ENCODE data around the gene SLC9A4.
A peak's percentile ranks its signal among the peaks of the same experiment; 100 is the strongest.

SLC9A4 gene

DNA sequence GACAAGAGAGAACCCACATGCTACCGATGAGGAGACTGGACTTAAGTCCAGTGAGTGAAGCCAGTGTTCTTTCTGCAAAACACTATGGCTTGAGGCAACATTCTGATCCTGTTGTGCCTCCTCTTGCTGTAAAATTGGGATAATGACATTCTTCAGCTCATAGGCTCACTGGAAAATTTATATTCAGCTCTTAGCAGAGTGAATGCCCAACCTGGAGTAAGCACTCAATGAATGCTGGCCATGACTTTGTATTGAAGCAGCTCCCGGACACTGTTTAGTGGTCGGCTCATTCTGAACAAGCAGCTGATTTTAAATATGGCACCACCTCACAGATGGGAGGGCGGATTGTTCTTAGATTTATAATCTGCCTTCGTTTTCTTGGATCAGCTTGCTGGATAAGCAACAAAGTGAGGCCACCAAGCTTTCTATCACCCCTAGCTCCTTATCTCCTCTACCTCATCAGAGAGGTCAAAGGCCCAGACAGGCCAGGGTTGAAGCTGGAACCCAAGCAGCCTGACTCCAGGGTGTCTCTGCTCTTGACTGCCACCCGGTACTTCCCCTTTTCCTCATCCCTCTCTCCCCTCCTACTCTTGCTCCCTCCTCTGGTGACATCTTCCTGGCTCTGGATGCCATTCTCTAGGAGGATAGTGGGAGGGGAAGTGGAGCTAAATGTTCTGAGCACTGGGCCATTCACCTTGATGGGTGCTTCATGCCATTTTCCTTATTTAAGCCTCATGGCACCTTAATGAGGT lies 11.5 kb downstream of the SLC9A4 start:
- TF ChIP-seq, protein P1, sequence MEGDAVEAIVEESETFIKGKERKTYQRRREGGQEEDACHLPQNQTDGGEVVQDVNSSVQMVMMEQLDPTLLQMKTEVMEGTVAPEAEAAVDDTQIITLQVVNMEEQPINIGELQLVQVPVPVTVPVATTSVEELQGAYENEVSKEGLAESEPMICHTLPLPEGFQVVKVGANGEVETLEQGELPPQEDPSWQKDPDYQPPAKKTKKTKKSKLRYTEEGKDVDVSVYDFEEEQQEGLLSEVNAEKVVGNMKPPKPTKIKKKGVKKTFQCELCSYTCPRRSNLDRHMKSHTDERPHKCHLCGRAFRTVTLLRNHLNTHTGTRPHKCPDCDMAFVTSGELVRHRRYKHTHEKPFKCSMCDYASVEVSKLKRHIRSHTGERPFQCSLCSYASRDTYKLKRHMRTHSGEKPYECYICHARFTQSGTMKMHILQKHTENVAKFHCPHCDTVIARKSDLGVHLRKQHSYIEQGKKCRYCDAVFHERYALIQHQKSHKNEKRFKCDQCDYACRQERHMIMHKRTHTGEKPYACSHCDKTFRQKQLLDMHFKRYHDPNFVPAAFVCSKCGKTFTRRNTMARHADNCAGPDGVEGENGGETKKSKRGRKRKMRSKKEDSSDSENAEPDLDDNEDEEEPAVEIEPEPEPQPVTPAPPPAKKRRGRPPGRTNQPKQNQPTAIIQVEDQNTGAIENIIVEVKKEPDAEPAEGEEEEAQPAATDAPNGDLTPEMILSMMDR (IDR thresholded peaks at IDR 0.05; ENCODE audit: control insufficient read depth, extremely low read depth, insufficient read depth): no peak

DNA sequence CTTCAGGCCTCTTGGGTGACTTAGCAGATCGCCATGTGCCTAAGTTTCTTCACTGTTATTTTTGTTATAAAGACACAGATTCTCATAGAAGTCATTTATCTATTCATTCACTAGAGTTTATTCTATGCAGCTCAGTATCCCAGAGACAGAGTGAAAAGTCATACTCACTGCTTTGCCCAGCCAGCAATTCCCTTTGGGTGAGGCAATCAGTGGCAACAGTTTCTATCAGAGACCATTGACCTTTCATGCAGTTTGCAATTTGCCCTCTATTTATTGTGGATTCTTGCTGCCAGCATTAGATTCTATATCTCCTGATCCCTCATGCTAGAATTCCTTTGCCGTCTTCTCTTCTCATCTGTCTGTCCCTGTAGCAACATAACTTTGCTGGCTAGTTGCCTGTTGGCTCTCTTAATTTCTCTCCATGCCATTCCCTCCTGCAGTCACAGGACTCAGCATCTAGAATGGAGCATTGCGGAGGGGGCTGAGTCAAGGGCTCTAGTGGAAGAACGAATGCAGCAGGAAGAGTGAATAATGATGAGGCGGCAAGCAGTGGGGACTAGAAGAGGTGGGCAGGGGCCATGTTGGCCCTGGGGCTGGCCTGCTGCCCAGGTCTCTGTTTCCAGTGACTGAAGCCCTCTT lies 12.2 kb downstream of the SLC9A4 start:
- DNase-seq (ENCODE audit: low read depth): no peak
- TF ChIP-seq, protein P1 (IDR thresholded peaks at IDR 0.05; ENCODE audit: control insufficient read depth, extremely low read depth, insufficient read depth): no peak
- no peak overlapping the region for H3K4me3 ChIP-seq (ENCODE audit: low read depth, low read length)

More for the DNA sequence above, 11.5 kb downstream of the SLC9A4 start:
- DNase-seq (ENCODE audit: low read depth): no peak
- no peak overlapping the region for H3K4me3 ChIP-seq (ENCODE audit: low read depth, low read length)

DNA sequence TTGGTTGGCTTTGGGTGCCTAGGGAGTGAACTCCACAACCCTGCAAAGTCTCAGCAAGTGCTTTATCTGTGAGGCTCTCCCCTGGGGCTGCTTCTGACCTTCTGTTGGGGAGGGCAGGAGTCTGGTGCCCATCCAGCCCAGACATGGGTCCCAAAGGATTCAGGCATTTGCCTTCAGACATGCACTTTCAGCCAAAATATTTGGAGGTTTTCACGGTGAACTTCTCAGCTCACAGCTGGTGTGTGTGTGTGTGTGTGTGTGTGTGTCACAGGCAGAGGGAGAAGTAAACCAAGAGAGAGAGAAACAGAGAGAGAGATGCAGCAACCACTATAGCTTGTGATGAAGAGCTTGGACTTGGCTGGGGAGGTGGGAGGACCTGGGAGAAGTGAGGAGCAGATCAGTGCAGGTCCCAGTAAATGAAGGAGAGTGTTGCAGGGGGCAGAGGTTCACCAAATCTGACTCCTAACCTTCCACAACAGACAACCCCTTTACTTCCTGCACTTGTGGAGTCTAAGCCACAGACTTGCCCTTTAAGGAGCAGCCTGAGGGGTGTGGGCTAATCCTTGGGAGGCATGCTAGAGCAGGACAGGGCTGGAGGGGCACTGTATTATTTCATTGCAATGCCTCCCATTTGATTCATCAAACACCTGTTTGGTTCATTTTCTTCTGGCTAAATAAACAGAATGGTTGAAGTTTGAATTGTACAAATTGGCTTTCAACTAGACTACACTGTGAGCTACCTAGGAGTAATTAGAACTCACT lies 14.1 kb downstream of the SLC9A4 start:
- H3K4me3 ChIP-seq (ENCODE audit: low read depth, low read length): no peak overlapping the region
- TF ChIP-seq, protein P1 (IDR thresholded peaks at IDR 0.05; ENCODE audit: control insufficient read depth, extremely low read depth, insufficient read depth): no peak
- DNase-seq (ENCODE audit: low read depth): no peak

DNA sequence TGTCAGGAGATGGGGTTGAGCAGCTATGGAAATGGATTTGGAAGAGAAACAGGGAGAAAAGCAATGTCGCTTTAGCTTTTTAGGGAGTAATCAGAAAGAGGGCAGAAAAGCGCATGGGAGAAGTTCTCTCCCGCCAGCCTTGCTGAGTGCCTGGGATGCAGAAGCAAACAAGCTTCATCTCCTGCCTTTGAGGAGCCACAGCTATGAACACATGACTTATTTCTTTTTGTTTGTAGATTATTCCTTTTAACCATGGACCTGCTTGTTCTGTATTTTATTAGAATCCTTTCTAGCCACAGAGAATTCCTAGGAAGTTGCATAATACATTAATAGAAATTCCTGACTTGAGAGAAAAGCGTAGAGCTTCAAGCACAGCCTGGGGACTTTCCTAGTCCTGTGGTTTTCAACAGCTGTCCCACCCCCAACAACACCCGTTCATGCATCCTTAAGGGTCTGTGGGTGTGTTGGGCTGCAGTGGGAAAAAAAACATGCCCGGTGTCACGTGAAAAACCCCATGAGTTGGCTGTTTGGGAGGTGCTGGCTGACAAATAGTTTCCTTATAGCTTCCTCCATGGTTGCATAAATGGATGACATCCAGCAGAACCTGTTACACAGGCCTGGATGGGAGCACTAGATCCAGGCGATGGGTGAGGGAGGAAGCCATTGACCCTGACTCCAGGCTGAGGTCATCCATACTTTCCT lies 14.9 kb downstream of the SLC9A4 start:
- peak; percentile 37 for DNase-seq (ENCODE audit: low read depth)
- no peak overlapping the region for H3K4me3 ChIP-seq (ENCODE audit: low read depth, low read length)
- TF ChIP-seq, protein P1 (IDR thresholded peaks at IDR 0.05; ENCODE audit: control insufficient read depth, extremely low read depth, insufficient read depth): no peak

DNA sequence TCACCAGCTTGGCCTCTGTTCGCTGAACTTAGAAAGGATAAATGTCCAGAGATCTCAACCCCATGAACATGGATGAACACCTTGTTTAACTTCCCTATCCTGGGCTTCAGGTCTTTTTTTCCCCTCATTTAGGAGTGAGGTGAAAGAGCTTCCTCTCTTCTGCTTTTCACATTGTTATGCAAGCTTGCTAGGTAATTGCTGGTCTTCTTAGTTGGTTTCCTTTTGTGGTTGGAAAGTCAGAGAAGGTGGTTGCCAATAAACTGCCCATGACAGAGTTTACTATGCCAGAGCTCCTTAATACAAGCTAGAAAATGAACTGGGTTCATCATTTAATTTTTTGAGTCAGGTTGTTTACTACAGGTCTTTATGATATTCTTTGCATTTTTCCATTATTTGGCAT lies 16.6 kb downstream of the SLC9A4 start:
- DNase-seq (ENCODE audit: low read depth): no peak
- no peak overlapping the region for H3K4me3 ChIP-seq (ENCODE audit: low read depth, low read length)
- TF ChIP-seq, protein P1 (IDR thresholded peaks at IDR 0.05; ENCODE audit: control insufficient read depth, extremely low read depth, insufficient read depth): no peak

DNA sequence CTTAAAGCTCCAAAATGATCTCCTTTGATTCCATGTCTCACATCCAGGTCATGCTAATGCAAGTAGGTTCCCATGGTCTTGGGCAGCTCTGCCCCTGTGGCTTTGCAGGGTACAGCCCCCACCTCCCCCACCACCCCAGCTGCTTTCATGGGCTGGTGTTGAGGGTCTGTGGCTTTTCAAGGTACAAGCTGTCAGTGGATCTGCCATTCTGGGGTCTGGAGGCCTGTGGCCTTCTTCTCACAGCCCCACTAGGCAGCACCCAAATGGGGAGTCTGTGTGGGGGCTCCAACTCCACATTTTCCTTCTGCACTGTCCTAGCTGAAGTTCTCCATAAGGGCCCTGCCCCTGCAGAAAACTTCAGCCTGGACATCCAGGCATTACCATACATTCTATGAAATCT lies 19.0 kb downstream of the SLC9A4 start:
- no peak overlapping the region for H3K4me3 ChIP-seq (ENCODE audit: low read depth, low read length)
- TF ChIP-seq, protein P1 (IDR thresholded peaks at IDR 0.05; ENCODE audit: control insufficient read depth, extremely low read depth, insufficient read depth): no peak
- DNase-seq (ENCODE audit: low read depth): no peak

All from LNCaP clone FGC (cell line).